Subcutaneous adipose tissue (tissue), 4 donors: ENCODE data around the gene HDLBP. TPM values are rescaled to one million over a fixed set of nuclear protein-coding genes. Genes with fewer than 3 reads are reported as not detected.

Experiments
- total RNA-seq, 4 donors: library from RNA; depleted of rRNA; stranded (reverse); fragments of >200 nt; gene quantifications; one replicate each; pipeline ENCODE4 v1.1.0, GENCODE V29; 2016
- TF ChIP-seq, protein P1 (sequence below): fragments of 450-650 bp; IDR thresholded peaks from one replicate; pipeline ENCODE4 v1.5.1; 2016; ENCODE audit warnings: low read depth, mild to moderate bottlenecking, control low read depth, antibody characterized with exemption, moderate library complexity

Gene HDLBP
- total RNA-seq, 4 donors from 2014 or later = 306 to 581 (median 503) TPM

DNA sequence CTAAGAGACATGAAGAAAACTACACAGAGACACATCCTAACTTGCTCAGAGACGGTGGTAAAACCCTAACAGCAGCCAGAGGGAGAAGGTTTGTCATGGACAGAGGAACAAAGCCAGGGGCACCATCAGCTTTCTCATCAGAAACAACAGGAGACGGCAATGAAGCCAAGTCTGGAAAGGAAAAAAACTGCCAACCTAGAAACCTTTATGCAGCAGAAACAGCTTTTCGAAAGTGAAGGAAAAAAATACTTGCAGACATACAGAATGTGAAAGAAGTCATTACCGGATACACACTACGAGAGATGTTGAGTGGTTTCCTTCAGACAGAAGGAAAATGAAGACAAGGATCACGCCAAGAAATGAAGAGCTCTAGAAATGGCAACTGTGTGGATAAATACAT lies 71.1 kb downstream of the HDLBP start:
- TF ChIP-seq, protein P1, sequence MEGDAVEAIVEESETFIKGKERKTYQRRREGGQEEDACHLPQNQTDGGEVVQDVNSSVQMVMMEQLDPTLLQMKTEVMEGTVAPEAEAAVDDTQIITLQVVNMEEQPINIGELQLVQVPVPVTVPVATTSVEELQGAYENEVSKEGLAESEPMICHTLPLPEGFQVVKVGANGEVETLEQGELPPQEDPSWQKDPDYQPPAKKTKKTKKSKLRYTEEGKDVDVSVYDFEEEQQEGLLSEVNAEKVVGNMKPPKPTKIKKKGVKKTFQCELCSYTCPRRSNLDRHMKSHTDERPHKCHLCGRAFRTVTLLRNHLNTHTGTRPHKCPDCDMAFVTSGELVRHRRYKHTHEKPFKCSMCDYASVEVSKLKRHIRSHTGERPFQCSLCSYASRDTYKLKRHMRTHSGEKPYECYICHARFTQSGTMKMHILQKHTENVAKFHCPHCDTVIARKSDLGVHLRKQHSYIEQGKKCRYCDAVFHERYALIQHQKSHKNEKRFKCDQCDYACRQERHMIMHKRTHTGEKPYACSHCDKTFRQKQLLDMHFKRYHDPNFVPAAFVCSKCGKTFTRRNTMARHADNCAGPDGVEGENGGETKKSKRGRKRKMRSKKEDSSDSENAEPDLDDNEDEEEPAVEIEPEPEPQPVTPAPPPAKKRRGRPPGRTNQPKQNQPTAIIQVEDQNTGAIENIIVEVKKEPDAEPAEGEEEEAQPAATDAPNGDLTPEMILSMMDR = no peak

DNA sequence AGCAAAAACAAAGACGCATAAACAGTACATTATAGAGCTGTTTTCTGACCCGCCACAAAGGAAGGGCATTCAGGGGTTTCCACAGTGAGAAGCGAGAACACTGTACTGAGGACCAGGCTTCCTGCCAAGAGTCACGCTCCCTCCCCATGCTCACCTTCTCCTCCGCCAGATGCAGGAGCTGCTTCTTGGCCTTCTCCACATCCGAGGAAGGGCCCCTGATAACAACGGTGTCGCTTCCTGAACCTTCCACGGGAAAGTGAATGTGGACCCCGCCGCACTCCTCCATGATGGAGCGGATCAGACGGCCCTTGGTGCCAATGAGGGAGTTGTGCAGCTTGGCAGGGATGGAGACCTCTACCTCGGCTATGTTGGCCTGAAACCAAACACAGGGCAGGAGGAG lies 73.2 kb downstream of the HDLBP start:
- TF ChIP-seq, protein P1 = no peak

DNA sequence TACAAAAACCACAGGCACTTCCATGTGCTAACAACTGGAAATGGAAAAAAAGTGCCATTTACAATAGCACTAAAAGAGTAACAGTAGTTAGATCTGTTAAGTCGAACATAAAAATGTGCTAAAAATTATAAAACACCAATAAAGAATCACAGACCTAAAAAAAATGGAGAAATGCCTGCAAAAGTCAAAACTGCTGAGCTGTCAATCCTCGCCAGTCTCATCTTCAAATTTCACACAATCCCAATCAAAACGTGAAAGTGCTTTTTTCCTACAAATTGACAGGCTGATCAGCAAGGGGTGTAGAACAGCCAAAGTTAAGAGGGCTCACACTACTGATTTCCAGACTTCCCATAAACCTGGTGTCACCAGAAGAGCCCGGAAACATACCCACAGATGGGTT lies 73.8 kb downstream of the HDLBP start:
- TF ChIP-seq, protein P1 = no peak

DNA sequence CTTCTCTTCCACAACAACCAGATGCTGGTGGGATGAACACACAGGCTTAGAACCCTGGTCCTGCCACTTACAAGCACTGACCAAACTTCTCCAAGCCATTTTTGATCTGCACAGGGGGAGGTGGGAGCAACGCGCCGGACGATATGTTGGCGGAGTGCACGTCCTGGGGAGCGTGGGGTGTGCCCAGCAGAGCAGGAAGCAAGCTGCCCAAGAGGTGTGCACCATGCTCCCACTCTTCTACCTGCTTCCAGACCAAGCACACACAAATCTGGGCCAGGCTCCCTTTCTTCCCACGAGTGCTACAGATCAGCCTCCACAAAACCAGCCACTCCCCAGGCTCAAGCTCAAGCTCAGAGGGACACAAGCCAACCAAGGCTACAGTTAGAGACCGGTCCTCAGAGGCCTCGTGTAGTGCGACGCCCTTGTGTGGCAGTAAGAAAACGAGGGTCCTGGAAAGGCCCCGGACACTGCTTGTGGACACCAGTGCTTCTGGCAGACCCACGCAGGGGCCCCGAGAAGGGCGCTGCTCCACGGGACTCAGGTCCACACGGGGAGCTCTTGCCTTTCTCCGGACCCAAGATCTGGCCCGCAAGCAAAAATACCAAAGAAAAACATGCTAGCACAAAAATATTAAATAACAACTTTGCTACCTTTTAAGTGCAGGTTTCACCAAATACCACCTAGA lies 75.0 kb downstream of the HDLBP start:
- TF ChIP-seq, protein P1 = no peak

DNA sequence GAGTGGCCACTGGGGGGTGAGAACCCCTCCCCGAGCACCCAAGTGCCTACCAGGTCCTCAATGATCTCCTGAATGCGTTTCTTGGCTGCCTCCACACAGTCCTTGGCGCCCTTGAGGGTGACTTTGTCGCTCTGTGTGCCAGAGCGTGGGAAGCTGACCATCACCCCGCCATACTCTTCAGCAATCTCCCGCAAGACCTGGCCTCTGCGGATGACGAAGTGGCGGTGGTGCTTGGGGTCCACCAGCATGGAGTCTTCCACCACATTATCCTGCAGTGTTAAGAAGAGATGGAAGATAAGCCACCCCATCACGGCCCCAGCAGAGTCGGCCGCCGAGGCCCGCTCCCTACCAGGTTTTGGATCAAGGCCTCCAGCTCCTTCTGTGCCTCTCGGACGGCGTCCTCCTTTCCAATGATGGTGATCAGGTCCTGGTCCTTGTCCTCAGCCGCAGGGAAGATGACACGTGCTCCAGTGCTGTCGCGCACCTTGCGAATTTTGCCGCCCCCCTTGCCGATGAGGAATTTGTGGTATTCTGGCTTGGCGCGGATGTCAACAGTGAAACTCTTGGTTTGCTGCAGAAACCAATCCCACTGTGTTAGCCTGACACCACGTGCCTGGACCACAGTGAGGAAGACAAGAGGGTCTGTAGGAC lies 75.8 kb downstream of the HDLBP start:
- TF ChIP-seq, protein P1 = no peak

DNA sequence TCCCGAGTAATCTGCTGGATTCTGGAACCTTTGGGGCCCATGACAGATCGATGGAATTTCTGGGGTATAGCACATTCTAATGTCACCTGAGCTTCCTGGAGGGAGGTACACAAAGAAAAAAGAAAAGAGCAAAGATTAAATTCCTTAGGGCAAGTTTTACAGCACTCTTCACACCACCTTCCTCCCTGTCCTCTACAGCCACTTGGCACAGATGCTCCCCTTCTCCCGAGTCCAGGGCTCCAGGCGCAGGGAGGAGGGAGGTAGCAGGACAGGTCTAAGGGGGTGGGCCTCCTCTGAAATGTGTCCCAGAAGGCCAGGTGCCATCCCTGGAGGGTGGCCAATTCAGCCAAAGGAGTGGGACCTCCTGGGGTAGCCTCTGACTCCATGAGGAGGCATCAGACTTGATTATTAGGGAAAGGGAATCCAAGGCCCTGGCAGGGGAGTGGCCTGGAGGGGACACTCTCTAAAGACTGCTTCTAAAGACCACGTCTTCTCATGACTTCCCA lies 76.7 kb downstream of the HDLBP start:
- TF ChIP-seq, protein P1 = no peak

DNA sequence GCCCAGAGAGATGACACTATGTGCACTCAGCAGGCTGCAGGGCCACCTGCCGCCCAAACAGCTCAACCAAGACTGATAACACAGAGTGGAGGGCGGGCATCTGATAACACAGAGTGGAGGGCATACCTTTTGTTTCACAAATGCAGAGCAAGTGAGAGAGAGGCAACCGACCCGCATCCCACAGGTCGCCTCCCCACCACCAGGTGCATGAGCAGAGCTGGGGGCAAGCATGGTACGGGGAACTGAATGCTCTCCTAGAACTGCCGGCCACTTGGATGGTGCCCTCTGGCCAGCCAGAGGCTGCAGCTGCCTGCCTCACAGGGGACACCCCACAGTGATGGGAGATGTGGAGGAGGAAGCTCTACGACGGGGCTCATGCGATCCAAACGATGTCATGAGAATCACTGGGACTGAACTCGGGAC lies 77.5 kb downstream of the HDLBP start:
- TF ChIP-seq, protein P1 = no peak
